H1 (cell line): ENCODE results near the gene ANXA9. TPM values are rescaled to one million over a fixed set of nuclear protein-coding genes. Genes with fewer than 3 reads are reported as not detected.

Source experiments
- BACH1 ChIP-seq: IDR thresholded peaks from 2 replicates; pipeline ENCODE4 v1.6.1; 2012; ENCODE audit warnings: low read length, improper control_type of control experiment
- EGR1 ChIP-seq: IDR thresholded peaks from 2 replicates; pipeline ENCODE4 v1.6.1; 2011; ENCODE audit warnings: low read depth, low read length, borderline replicate concordance
- polyA plus RNA-seq, 7 experiments: library from polyadenylated mRNA; depleted of rRNA in 3 of 7; stranded (reverse) in 5 of 7; unstranded in 2 of 7; fragments of >200 nt in 5 of 7; fragments of 200-250 nt in 2 of 7; gene quantifications; 1 replicate in 5 of 7; 2 replicates in 1 of 7; 4 replicates in 1 of 7; pipeline versions ENCODE4 v1.2.1 to v1.2.3, GENCODE V29; 2011 to 2013; ENCODE audit warnings: missing spikeins in 2 of 7, mixed read lengths in 2 of 7
- total RNA-seq: library from RNA; stranded (reverse); fragmentation: NEBNext Ultra II Directional; extraction: Animal tissue kit (Norgen Biotek cat#: 25700); gene quantifications from 2 replicates; pipeline ENCODE4 v1.2.1, GENCODE V29; 2021
- TF ChIP-seq, protein P1 (sequence below): fragments of 300-600 bp; sonication (generic); IDR thresholded peaks from 2 replicates; pipeline ENCODE4 v1.7.1; 2012; ENCODE audit warnings: low read length, moderate library complexity, mild to moderate bottlenecking, inconsistent platforms; ENCODE audit not compliant: insufficient replicate concordance

Gene ANXA9
- total and polyA plus RNA-seq, 2 of the 8 experiments (the other 6 are each of a cell fraction or from before 2014, with no cell fraction given): 1.8 to 3.5 TPM

GRCh38 chr1:150994248-150994647, 12.2 kb downstream of the ANXA9 start (continued):
- TF ChIP-seq, protein P1, sequence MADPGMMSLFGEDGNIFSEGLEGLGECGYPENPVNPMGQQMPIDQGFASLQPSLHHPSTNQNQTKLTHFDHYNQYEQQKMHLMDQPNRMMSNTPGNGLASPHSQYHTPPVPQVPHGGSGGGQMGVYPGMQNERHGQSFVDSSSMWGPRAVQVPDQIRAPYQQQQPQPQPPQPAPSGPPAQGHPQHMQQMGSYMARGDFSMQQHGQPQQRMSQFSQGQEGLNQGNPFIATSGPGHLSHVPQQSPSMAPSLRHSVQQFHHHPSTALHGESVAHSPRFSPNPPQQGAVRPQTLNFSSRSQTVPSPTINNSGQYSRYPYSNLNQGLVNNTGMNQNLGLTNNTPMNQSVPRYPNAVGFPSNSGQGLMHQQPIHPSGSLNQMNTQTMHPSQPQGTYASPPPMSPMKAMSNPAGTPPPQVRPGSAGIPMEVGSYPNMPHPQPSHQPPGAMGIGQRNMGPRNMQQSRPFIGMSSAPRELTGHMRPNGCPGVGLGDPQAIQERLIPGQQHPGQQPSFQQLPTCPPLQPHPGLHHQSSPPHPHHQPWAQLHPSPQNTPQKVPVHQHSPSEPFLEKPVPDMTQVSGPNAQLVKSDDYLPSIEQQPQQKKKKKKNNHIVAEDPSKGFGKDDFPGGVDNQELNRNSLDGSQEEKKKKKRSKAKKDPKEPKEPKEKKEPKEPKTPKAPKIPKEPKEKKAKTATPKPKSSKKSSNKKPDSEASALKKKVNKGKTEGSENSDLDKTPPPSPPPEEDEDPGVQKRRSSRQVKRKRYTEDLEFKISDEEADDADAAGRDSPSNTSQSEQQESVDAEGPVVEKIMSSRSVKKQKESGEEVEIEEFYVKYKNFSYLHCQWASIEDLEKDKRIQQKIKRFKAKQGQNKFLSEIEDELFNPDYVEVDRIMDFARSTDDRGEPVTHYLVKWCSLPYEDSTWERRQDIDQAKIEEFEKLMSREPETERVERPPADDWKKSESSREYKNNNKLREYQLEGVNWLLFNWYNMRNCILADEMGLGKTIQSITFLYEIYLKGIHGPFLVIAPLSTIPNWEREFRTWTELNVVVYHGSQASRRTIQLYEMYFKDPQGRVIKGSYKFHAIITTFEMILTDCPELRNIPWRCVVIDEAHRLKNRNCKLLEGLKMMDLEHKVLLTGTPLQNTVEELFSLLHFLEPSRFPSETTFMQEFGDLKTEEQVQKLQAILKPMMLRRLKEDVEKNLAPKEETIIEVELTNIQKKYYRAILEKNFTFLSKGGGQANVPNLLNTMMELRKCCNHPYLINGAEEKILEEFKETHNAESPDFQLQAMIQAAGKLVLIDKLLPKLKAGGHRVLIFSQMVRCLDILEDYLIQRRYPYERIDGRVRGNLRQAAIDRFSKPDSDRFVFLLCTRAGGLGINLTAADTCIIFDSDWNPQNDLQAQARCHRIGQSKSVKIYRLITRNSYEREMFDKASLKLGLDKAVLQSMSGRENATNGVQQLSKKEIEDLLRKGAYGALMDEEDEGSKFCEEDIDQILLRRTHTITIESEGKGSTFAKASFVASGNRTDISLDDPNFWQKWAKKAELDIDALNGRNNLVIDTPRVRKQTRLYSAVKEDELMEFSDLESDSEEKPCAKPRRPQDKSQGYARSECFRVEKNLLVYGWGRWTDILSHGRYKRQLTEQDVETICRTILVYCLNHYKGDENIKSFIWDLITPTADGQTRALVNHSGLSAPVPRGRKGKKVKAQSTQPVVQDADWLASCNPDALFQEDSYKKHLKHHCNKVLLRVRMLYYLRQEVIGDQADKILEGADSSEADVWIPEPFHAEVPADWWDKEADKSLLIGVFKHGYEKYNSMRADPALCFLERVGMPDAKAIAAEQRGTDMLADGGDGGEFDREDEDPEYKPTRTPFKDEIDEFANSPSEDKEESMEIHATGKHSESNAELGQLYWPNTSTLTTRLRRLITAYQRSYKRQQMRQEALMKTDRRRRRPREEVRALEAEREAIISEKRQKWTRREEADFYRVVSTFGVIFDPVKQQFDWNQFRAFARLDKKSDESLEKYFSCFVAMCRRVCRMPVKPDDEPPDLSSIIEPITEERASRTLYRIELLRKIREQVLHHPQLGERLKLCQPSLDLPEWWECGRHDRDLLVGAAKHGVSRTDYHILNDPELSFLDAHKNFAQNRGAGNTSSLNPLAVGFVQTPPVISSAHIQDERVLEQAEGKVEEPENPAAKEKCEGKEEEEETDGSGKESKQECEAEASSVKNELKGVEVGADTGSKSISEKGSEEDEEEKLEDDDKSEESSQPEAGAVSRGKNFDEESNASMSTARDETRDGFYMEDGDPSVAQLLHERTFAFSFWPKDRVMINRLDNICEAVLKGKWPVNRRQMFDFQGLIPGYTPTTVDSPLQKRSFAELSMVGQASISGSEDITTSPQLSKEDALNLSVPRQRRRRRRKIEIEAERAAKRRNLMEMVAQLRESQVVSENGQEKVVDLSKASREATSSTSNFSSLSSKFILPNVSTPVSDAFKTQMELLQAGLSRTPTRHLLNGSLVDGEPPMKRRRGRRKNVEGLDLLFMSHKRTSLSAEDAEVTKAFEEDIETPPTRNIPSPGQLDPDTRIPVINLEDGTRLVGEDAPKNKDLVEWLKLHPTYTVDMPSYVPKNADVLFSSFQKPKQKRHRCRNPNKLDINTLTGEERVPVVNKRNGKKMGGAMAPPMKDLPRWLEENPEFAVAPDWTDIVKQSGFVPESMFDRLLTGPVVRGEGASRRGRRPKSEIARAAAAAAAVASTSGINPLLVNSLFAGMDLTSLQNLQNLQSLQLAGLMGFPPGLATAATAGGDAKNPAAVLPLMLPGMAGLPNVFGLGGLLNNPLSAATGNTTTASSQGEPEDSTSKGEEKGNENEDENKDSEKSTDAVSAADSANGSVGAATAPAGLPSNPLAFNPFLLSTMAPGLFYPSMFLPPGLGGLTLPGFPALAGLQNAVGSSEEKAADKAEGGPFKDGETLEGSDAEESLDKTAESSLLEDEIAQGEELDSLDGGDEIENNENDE: no peak
- TF ChIP-seq BACH1 (no peak), EGR1 (no peak)
- TF ChIP-seq, all 59 proteins: peak for 0
